HUES64 (cell line): ENCODE measurements around the gene C4orf33. TPM values are rescaled to one million over a fixed set of nuclear protein-coding genes. Genes with fewer than 3 reads are reported as not detected.
"Not testable (repeated sequence)": the region's sequence is repeated elsewhere in the genome, so short reads cannot be mapped to it uniquely, and the experiment has no call there.

ENCODE experiments used
- H3K27ac ChIP-seq: 2 replicates; pipeline ENCODE4 v1.7.0; 2013; ENCODE audit warnings: low read depth, low read length, inconsistent platforms
- H3K27me3 ChIP-seq: 2 replicates; pipeline ENCODE4 v1.6.1; 2013; ENCODE audit warnings: mild to moderate bottlenecking, low read length; ENCODE audit not compliant: insufficient read depth
- H3K36me3 ChIP-seq: 2 replicates; pipeline ENCODE4 v1.6.1; 2013; ENCODE audit warnings: mild to moderate bottlenecking, low read length; ENCODE audit not compliant: insufficient read depth
- H3K4me1 ChIP-seq: 2 replicates; pipeline ENCODE4 v1.6.1; 2013; ENCODE audit warnings: mild to moderate bottlenecking, low read length, moderate library complexity; ENCODE audit not compliant: insufficient read depth
- H3K4me3 ChIP-seq: 2 replicates; pipeline ENCODE4 v1.5.1; 2013; ENCODE audit warnings: mild to moderate bottlenecking, low read length, moderate library complexity
- H3K9ac ChIP-seq: 2 replicates; pipeline ENCODE4 v1.6.1; 2013; ENCODE audit warnings: mild to moderate bottlenecking, low read depth, low read length
- H3K9me3 ChIP-seq: 2 replicates; pipeline ENCODE4 v1.6.1; 2013; ENCODE audit warnings: low read depth, low read length; ENCODE audit not compliant: insufficient read depth
- WGBS: fragments of 150-250, 120-280 bp; methylation state at CpG from one replicate; pipeline ENCODE4 v1.1.7; 2013; ENCODE audit warnings: missing lambda C conversion rate; 5-methylcytosine and 5-hydroxymethylcytosine counted together
- polyA plus RNA-seq, 2 experiments: library from polyadenylated mRNA; stranded (reverse); fragments of 50-300 nt; gene quantifications; one replicate each; pipeline ENCODE4 v1.2.3, GENCODE V29; 2013

C4orf33 gene, protein sequence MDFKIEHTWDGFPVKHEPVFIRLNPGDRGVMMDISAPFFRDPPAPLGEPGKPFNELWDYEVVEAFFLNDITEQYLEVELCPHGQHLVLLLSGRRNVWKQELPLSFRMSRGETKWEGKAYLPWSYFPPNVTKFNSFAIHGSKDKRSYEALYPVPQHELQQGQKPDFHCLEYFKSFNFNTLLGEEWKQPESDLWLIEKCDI
- 5.2 TPM for polyA plus RNA-seq (2013, experiment 1 of 2)
- polyA plus RNA-seq (2013, experiment 2 of 2), result 6.5 TPM

DNA sequence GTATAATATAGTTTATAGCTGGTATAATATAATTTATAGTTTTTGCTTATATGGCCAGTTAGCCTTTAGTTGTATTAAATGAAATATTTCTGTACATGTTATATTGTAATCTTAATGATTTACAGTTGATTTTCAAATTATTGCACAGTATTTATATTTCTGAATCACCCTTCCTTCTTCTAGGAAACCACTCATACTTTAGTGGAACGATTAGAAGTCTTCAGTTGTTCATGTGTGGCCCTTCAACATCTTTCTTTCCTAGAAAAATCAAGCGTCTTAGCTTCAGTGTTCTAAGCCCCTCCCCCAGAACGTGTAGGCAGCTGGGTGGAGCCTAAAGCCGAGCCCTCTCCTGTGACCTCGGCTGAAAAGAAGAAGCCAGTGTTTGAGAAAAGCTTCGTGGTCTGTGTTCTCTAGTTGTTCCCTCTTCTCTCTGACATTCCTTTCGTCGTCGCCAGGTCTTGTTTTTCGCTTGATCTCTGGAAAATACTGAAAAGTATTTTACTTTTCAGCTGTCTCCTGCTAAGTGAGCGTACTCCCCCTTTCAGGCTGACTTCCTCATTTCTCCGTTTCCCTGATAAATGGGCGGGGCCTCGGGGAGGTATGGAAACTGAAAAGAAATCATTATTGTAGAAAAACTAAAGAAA lies at the start of gene C4orf33:
C4orf33 (plus strand) TSS at position 342 of the 644 bp plus-strand sequence. CDS start 6,459 bp downstream, outside the sequence.
- H3K9me3 ChIP-seq, result no peaks in the 10 kb centered on the region
- H3K4me1 ChIP-seq, result peaks cover 12% of the 10 kb centered on the region; the same call in 1 of the 2 replicates
- WGBS, result 7% methylated on average over 13 of the region's 14 CpGs
- no peaks in the 10 kb centered on the region for H3K27me3 ChIP-seq
- H3K36me3 ChIP-seq, result no peaks in the 10 kb centered on the region
- H3K27ac ChIP-seq, result peak within 1 kb of the TSS; percentile 3; the same call in 1 of the 2 replicates
- peak within 1 kb of the TSS; percentile 70 for H3K4me3 ChIP-seq
- peak within 1 kb of the TSS; percentile 48 for H3K9ac ChIP-seq

DNA sequence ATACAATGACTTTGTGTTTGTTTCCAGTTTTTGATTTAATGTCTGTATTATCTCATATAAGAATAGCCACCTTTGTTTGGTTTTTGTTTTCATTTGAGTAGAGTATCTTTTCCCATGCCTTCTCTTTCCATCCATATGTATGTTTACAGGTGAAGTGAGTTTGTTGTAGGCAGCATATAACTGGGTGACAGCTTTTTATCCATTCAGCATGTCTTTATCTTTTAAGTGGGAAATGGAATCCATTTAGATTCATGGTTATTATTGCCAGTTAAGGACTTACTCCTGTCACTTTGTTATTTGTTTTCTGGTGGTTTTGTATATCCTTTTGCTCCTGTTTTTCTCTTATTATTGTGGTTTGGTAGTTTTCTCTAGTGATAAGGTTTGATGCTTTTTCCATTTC lies 36.9 kb upstream of the C4orf33 start:
- Histone ChIP-seq H3K9me3 (peaks cover 90% of the 10 kb centered on the region), H3K36me3 (peaks cover 16% of the 10 kb centered on the region; the same call in 1 of the 2 replicates), H3K9ac (no peak overlapping the region), H3K27me3 (no peaks in the 10 kb centered on the region), H3K27ac (no peak overlapping the region), H3K4me3 (no peak overlapping the region), H3K4me1 (no peaks in the 10 kb centered on the region)

DNA sequence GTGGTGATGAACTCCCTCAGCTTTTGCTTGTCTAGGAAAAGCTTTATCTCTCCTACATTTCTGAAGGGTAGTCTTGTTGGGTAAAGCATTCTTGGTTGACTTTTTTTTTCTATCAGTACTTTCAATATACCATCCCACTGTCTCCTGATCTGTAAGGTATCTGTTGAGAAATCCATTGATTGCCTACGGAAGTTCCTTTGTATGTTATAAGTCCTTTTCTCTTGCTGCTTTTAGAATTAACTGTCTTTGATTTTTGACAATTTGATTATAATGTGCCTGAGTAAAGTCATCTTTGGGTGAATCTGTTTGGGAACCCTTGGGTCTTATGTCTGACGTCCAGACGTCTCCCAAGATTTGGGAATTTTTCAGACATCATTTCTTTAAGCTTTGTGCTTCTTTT lies 33.4 kb upstream of the C4orf33 start:
- Histone ChIP-seq H3K4me3 (no peak overlapping the region), H3K9ac (no peak overlapping the region), H3K36me3 (peaks cover 16% of the 10 kb centered on the region; the same call in 1 of the 2 replicates), H3K4me1 (no peaks in the 10 kb centered on the region), H3K27ac (no peak overlapping the region), H3K27me3 (no peaks in the 10 kb centered on the region), H3K9me3 (peaks cover 72% of the 10 kb centered on the region)
- WGBS, result 98% methylated on average over 3 of the region's 3 CpGs

DNA sequence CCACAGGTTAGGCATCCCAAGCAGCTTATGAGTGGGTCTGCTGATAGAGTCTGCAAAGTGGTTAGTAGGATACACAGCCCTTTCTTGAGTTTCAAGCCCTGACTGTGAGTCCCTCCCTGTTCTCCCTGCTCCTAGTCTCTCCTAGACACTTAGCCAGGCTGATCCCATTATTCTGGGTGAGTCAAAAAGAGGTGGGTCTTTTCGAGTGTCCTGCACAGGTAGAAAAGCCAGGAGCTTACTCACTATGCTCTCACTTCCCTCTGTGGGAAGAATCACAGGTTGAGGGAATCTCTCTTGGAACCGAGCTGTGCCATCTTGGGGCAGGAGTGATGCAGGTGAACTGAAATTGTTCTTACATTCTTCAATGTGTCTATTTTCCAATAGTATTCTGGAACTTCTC lies 32.3 kb upstream of the C4orf33 start:
- H3K9me3 ChIP-seq, result peaks cover 64% of the 10 kb centered on the region
- 96% methylated on average over 2 of the region's 2 CpGs for WGBS
- H3K27ac ChIP-seq, result no peak overlapping the region
- H3K9ac ChIP-seq, result no peak overlapping the region
- peaks cover 16% of the 10 kb centered on the region; the same call in 1 of the 2 replicates for H3K36me3 ChIP-seq
- no peak overlapping the region for H3K4me3 ChIP-seq
- no peaks in the 10 kb centered on the region for H3K27me3 ChIP-seq
- no peaks in the 10 kb centered on the region for H3K4me1 ChIP-seq

DNA sequence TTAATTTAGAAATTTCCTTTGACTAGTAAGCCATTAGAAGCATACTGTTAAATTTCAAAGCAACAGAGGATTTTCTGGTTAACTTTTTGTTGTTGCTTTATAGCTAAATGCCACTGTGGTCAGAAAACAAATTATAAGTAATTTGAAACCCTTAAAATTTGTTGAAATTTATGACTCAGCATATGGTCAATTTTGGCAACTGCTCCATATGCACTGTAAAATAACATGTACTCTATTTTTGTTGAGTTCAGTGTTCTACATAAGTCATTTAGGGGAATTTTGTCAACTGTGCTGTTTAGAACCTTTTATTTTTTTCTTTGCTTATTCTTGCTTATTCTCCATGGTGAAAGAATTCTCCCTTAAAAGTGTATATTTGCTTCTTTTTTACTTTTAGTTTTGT lies 31.2 kb upstream of the C4orf33 start:
- peaks cover 53% of the 10 kb centered on the region for H3K9me3 ChIP-seq

DNA sequence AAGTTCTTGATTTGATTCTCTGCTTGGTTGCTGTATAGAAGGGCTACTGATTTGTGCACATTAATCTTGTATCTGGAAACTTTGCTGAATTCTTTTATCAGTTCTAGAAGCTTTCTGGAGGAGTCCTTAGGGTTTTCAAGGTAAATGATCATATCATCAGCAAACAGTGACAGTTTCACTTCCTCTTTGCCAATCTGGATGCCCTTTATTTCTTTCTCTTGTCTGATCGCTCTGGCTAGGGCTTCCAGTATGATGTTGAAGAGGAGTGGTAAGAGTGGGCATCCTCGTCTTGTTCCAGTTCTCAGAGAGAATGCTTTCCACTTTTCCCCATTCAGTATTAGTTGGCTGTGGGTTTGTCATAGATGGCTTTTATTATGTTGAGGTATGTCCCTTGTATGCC lies 26.4 kb upstream of the C4orf33 start:
- H3K4me1 ChIP-seq, H3K4me3 ChIP-seq, H3K27ac ChIP-seq, H3K27me3 ChIP-seq, H3K9ac ChIP-seq: not testable (repeated sequence)
- H3K36me3 ChIP-seq, result peaks cover 12% of the 10 kb centered on the region; the same call in 1 of the 2 replicates
- peaks cover 17% of the 10 kb centered on the region; the same call in 1 of the 2 replicates for H3K9me3 ChIP-seq
- WGBS, result 100% methylated on average over 1 of the region's 2 CpGs

More for the DNA sequence above, 31.2 kb upstream of the C4orf33 start:
- Histone ChIP-seq H3K4me1 (no peaks in the 10 kb centered on the region), H3K27ac (no peak overlapping the region), H3K9ac (no peak overlapping the region), H3K27me3 (no peaks in the 10 kb centered on the region), H3K4me3 (no peak overlapping the region), H3K36me3 (peaks cover 16% of the 10 kb centered on the region; the same call in 1 of the 2 replicates)

DNA sequence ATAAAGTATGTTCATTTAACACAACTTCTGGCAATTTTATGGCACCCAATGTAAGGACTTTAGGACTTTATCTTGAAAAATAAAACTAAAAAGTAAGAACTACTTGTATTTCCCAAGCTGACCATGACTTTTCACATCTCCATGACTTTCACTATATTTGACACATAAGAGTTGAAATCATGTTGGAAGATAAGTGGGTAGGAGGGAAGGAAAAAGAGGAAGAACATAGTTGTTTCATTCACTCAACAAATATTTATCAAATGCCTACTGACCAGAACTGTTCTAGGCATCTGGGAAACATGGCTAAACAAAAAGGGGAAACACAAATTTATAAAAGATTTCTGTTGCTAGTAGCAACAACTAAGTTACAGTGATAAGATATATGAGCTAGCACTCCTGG lies 18.6 kb upstream of the C4orf33 start:
- no peak overlapping the region for H3K4me3 ChIP-seq
- no peaks in the 10 kb centered on the region for H3K27me3 ChIP-seq
- no peak overlapping the region for H3K9ac ChIP-seq
- H3K4me1 ChIP-seq, result no peaks in the 10 kb centered on the region
- peaks cover 20% of the 10 kb centered on the region for H3K9me3 ChIP-seq
- no peak overlapping the region for H3K27ac ChIP-seq
- peaks cover 35% of the 10 kb centered on the region for H3K36me3 ChIP-seq

DNA sequence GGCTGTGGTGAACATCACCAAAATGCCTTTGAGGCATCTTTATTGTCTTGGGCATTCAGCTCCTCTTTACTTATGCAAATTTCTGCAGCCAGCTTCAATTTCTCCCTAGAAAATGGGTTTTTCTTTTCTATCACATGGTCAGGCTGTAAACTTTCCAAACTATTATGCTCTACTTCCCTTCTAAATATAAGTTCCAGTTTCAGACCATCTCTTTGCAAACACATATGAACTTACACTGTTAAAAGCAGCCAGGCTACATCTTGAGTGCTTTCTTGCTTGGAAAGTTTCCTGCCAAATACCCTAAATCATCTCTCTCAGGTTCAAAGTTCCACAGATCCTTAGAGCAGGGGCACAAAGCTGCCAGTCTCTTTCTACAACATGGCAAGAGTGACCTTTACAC lies 15.8 kb upstream of the C4orf33 start:
- Histone ChIP-seq H3K27ac (no peak overlapping the region), H3K4me3 (no peak overlapping the region), H3K27me3 (no peaks in the 10 kb centered on the region), H3K36me3 (peaks cover 27% of the 10 kb centered on the region), H3K9ac (no peak overlapping the region), H3K4me1 (no peaks in the 10 kb centered on the region), H3K9me3 (peaks cover 13% of the 10 kb centered on the region)

DNA sequence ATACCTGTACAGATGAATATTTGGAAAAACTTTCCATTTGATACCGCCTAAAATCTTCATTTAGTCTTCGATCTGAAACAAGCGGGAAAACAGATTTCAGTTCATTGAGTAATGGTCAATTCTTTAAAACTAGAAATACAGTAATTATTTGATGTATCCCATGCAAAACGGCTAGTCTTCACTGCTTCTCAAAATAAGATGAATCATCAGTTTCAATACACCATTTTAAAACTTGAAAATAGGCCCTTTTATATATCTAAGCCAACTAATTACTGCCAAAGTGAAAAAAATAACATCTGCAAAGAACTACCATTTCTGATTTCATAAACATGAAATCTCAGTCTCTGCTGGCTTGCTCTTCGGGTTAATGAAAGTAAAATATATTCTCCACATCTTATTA lies 13.7 kb upstream of the C4orf33 start:
- whole genome bisulfite sequencing, result 96% methylated on average over 4 of the region's 5 CpGs
- H3K4me3 ChIP-seq, result no peak overlapping the region
- H3K4me1 ChIP-seq, result no peaks in the 10 kb centered on the region
- H3K27me3 ChIP-seq, result no peaks in the 10 kb centered on the region
- peaks cover 16% of the 10 kb centered on the region for H3K9me3 ChIP-seq
- no peak overlapping the region for H3K9ac ChIP-seq
- H3K36me3 ChIP-seq, result peaks cover 27% of the 10 kb centered on the region
- no peak overlapping the region for H3K27ac ChIP-seq

DNA sequence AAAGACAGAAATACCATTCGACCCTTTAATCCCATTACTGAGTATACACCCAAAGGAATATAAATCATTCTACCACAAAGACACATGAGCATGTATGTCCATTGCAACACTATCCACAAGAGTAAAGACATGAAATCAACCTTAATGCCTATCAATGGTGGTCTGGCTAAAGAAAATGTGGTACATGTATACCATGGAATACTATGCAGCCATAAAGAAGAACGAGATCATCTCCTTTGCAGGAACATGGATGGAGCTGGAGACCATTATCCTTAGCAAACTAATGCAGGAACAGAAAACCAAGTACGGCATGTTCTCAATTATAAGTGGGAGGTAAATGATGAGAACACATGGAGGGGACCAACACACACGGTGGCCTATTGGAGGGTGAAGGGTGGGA lies 10.5 kb upstream of the C4orf33 start:
- H3K4me3 ChIP-seq, result no peak overlapping the region
- H3K27me3 ChIP-seq, result no peaks in the 10 kb centered on the region
- WGBS, result 96% methylated on average over 4 of the region's 4 CpGs
- H3K9ac ChIP-seq, result no peak overlapping the region
- no peak overlapping the region for H3K27ac ChIP-seq
- peaks cover 11% of the 10 kb centered on the region for H3K36me3 ChIP-seq
- H3K4me1 ChIP-seq, result no peaks in the 10 kb centered on the region
- H3K9me3 ChIP-seq, result peaks cover 4% of the 10 kb centered on the region

DNA sequence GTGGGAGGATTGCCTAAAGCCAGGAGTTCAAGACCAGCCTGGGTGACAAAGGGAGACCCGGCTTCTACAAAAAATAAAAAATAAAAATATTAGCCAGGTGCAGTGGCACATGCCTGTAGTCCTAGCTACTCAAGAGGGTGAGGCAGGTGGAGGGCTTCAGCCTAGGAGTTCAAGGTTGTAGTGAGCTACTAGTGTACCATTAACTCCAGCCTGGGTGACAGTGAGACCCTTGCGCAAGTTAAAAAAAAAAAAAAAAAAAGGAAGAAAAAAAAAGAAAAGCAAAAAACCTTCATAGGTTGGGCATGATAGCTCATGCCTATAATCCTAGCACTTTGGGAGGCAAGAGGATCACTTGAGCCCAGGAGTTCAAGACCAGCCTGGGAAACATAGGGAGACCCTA lies 8.4 kb upstream of the C4orf33 start:
- 92% methylated on average over 2 of the region's 2 CpGs for WGBS
- no peak overlapping the region for H3K4me3 ChIP-seq
- no peaks in the 10 kb centered on the region for H3K27me3 ChIP-seq
- no peaks in the 10 kb centered on the region for H3K36me3 ChIP-seq
- peaks cover 11% of the 10 kb centered on the region; the same call in 1 of the 2 replicates for H3K4me1 ChIP-seq
- 0 out of 2 replicates have a peak, but pooled peaks cover 3% of the 10 kb centered on the region for H3K9me3 ChIP-seq
- H3K9ac ChIP-seq, result no peak overlapping the region
- H3K27ac ChIP-seq, result no peak overlapping the region
